Measurements from ENCODE around the gene NEB. TPM values are rescaled to one million over a fixed set of nuclear protein-coding genes. Genes with fewer than 3 reads are reported as not detected.
"Not testable (repeated sequence)": the region's sequence is repeated elsewhere in the genome, so short reads cannot be mapped to it uniquely, and the experiment has no call there.

NEB gene
- total and polyA plus RNA-seq, 7 experiments from 2014 or later, result 0.14 to 1.9 (median 0.75) TPM

DNA sequence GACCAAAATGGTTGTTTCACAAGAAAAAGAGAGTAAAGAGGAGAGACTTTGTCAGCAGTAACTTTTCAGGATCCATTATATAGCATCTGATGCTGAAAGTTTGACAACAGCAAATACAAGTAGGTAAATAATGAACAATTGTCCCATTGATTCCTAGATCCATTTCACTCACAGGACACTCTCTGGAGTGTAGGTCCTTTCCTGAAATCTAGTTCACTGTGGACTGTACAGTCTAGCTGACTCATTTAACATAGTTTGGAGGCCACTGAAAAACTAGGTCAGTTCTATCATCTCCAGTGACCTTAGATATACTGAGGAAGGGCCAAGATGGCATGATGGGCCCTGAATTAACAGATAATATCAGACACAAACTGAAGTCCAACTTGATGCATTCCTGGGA, 19.3 kb upstream of the NEB start:
- DNase-seq (no peak), ATAC-seq (no peak)
- Histone ChIP-seq H3K27ac (ENCODE audit: low read depth, low read length) (no peak overlapping the region), H3K36me3 (ENCODE audit: control insufficient read depth in 2 of 3, insufficient read depth in 3 of 3, low read length in 3 of 3) (no peaks in the 10 kb centered on the region), H3K27me3 (ENCODE audit: control insufficient read depth in 2 of 2, insufficient read depth in 2 of 2, low read length in 2 of 2) (no peaks in the 10 kb centered on the region), H3K4me1 (ENCODE audit: control insufficient read depth in 2 of 2, insufficient read depth in 2 of 2, low read length in 2 of 2) (no peaks in the 10 kb centered on the region), H3K4me3 (ENCODE audit: low read length) (no peak overlapping the region), H3K9me3 (ENCODE audit: control insufficient read depth in 2 of 3, low read length in 3 of 3) (no peaks in the 10 kb centered on the region)
- peaks cover 0 to 2% (median 0%) of the 10 kb centered on the region in 11 donors for H3K9me3 Mint-ChIP-seq
- H3K4me3 Mint-ChIP-seq, result no peak overlapping the region
- H3K27me3 Mint-ChIP-seq, result no peaks in the 10 kb centered on the region
- intact Hi-C loops (cut with micrococcal nuclease), result no loop called here
- POLR2A ChIA-PET, result no interaction called here
- no peaks in the 10 kb centered on the region for H3K4me1 Mint-ChIP-seq
- CTCF ChIA-PET, result interaction anchor here (0.9 kb wide), 1 partner anchor 75 kb away, joined by 3 read pairs; no protein-coding TSS in a partner anchor
- H3K36me3 Mint-ChIP-seq, result peaks cover 0 to 9% (median under 1%) of the 10 kb centered on the region in 5 donors
- H3K27ac Mint-ChIP-seq, result no peak overlapping the region

DNA sequence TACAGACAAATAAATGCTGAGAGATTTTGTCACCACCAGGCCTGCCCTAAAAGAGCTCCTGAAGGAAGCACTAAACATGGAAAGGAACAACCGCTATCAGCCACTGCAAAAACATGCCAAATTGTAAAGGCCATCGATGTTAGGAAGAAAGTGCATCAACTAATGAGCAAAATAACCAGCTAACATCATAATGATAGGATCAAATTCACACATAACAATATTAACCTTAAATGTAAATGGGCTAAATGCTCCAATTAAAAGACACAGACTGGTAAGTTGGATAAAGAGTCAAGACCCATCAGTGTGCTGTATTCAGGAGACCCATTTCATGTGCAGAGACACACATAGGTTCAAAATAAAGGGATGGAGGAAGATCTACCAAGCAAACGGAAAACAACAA, 11.0 kb upstream of the NEB start:
- ATAC-seq; H3K27ac ChIP-seq (ENCODE audit: low read depth, low read length); CTCF ChIA-PET; DNase-seq; H3K4me3 Mint-ChIP-seq; H3K4me3 ChIP-seq (ENCODE audit: low read length); H3K4me1 ChIP-seq (ENCODE audit: control insufficient read depth in 2 of 2, insufficient read depth in 2 of 2, low read length in 2 of 2); H3K36me3 ChIP-seq (ENCODE audit: control insufficient read depth in 2 of 3, insufficient read depth in 3 of 3, low read length in 3 of 3); H3K4me1 Mint-ChIP-seq; H3K27ac Mint-ChIP-seq; H3K27me3 ChIP-seq (ENCODE audit: control insufficient read depth in 2 of 2, insufficient read depth in 2 of 2, low read length in 2 of 2); intact Hi-C loops (cut with micrococcal nuclease); H3K9me3 ChIP-seq (ENCODE audit: control insufficient read depth in 2 of 3, low read length in 3 of 3); H3K27me3 Mint-ChIP-seq: not testable (repeated sequence)
- H3K36me3 Mint-ChIP-seq, result peaks cover 0 to 39% (median 16%) of the 10 kb centered on the region in 5 donors
- POLR2A ChIA-PET, result interaction anchor here (0.6 kb wide), 1 partner anchor 415 kb away, joined by 6 read pairs; no protein-coding TSS in a partner anchor
- peaks cover 2 to 22% (median 5%) of the 10 kb centered on the region in 11 donors for H3K9me3 Mint-ChIP-seq

DNA sequence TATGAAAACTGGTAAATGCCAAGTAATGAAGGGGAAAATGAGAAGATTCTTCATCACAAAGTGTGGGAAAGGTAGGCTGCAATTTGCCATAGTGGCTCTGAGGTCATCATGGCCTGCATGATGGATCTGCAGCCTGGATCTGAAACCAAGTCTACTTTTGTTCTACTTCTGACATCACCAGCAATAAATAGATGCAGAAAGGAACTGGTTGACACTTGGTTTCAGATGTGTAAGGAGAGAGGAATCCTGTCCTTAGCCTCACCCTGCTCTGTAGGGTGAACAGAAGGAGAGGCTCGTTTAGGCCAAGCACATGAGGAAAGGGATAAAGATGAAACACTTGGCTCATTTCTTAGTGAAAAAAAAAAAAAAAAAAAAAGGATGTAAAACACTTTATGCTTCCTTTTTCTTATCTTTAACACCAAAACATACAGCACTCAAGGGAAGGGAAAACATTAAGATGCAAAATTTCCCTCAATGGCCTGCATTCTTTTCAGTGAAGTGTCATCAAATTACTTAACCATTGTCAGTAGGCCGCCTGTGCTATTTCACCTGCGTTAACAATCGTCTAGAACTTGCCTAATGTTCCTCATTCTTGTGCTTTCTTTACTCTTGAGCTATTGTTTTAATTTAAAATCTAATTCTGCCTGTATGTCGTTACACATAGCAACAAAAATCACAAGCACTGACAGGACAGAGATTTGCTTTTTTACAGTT, 3.9 kb downstream of the NEB start:
- H3K36me3 Mint-ChIP-seq, result peaks cover 0 to 3% (median 0%) of the 10 kb centered on the region in 5 donors
- DNase-seq (no peak), ATAC-seq (no peak)
- ChIA-PET POLR2A (no interaction called here), CTCF (no interaction called here)
- H3K4me3 Mint-ChIP-seq, result no peak overlapping the region
- H3K27me3 Mint-ChIP-seq, result peaks cover 0 to 20% (median 0%) of the 10 kb centered on the region in 5 donors
- no peaks in the 10 kb centered on the region for H3K9me3 Mint-ChIP-seq
- no peaks in the 10 kb centered on the region for H3K9me3 ChIP-seq (ENCODE audit: control insufficient read depth in 2 of 3, low read length in 3 of 3)
- no peaks in the 10 kb centered on the region for H3K36me3 ChIP-seq (ENCODE audit: control insufficient read depth in 2 of 3, insufficient read depth in 3 of 3, low read length in 3 of 3)
- H3K4me3 ChIP-seq (ENCODE audit: low read length), result no peak overlapping the region
- peaks cover 0 to 2% (median 0%) of the 10 kb centered on the region in 7 donors for H3K4me1 Mint-ChIP-seq
- H3K4me1 ChIP-seq (ENCODE audit: control insufficient read depth in 2 of 2, insufficient read depth in 2 of 2, low read length in 2 of 2), result no peaks in the 10 kb centered on the region
- intact Hi-C loops (cut with micrococcal nuclease), result no loop called here
- H3K27ac ChIP-seq (ENCODE audit: low read depth, low read length), result no peak overlapping the region
- H3K27me3 ChIP-seq (ENCODE audit: control insufficient read depth in 2 of 2, insufficient read depth in 2 of 2, low read length in 2 of 2), result no peaks in the 10 kb centered on the region
- H3K27ac Mint-ChIP-seq, result no peak overlapping the region

DNA sequence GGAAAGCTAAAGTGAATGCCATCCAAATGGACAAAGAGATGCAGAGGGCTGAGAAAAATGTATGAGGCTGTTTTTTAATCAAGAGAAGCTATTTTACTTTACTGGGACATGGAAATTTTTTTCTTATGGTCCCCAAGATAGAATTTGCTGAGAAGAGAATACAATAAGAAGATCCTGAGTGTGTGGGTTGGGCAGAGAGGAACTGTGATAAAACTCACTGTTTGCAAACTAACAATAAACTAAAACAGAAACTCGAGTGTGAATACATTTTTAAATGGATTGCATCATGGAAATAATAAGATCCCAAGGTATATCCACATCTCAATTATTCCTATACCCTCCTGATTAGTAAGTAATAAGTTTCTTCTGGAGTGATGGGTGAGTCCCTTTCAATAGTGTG, 4.4 kb downstream of the NEB start:
- Histone ChIP-seq H3K9me3 (ENCODE audit: control insufficient read depth in 2 of 3, low read length in 3 of 3) (no peaks in the 10 kb centered on the region), H3K27ac (ENCODE audit: low read depth, low read length) (no peak overlapping the region), H3K4me3 (ENCODE audit: low read length) (no peak overlapping the region), H3K4me1 (ENCODE audit: control insufficient read depth in 2 of 2, insufficient read depth in 2 of 2, low read length in 2 of 2) (no peaks in the 10 kb centered on the region), H3K27me3 (ENCODE audit: control insufficient read depth in 2 of 2, insufficient read depth in 2 of 2, low read length in 2 of 2) (no peaks in the 10 kb centered on the region), H3K36me3 (ENCODE audit: control insufficient read depth in 2 of 3, insufficient read depth in 3 of 3, low read length in 3 of 3) (no peaks in the 10 kb centered on the region)
- Mint-ChIP-seq H3K9me3 (no peaks in the 10 kb centered on the region), H3K4me1 (peaks cover 0 to 2% (median 0%) of the 10 kb centered on the region in 7 donors), H3K27me3 (peaks cover 0 to 20% (median 0%) of the 10 kb centered on the region in 5 donors), H3K27ac (no peak overlapping the region), H3K36me3 (peaks cover 0 to 3% (median 0%) of the 10 kb centered on the region in 5 donors), H3K4me3 (no peak overlapping the region)
- ChIA-PET POLR2A (no interaction called here), CTCF (no interaction called here)
- intact Hi-C loops (cut with micrococcal nuclease), result no loop called here
- ATAC-seq (no peak), DNase-seq (no peak)

DNA sequence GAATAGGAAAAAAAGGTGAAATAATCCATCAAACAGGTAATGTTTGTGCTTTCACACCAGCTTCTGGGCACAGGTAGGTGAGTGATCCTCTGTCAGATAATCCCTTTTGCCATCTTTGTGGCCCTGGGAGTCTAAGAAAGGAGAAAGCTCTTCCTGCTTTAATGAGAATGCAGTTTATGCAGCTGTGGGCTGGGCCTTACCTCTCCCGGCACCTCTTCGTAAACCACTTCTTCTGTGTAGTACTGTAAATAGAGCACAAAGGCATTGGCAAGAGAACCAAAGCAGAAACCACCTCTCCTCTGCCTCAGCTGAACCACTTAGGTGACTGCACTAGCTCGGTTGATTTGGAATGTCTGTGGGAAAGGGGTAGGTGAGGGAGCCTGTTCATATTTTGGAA, 4.9 kb downstream of the NEB start:
- POLR2A ChIA-PET, result no interaction called here
- H3K36me3 Mint-ChIP-seq, result peaks cover 0 to 3% (median 0%) of the 10 kb centered on the region in 5 donors
- CTCF ChIA-PET, result no interaction called here
- H3K27me3 Mint-ChIP-seq, result peaks cover 0 to 20% (median 0%) of the 10 kb centered on the region in 5 donors
- no peak overlapping the region for H3K27ac Mint-ChIP-seq
- H3K4me3 Mint-ChIP-seq, result no peak overlapping the region
- DNase-seq (no peak), ATAC-seq (no peak)
- H3K9me3 ChIP-seq (ENCODE audit: control insufficient read depth in 2 of 3, low read length in 3 of 3), result no peaks in the 10 kb centered on the region
- H3K4me1 ChIP-seq (ENCODE audit: control insufficient read depth in 2 of 2, insufficient read depth in 2 of 2, low read length in 2 of 2), result no peaks in the 10 kb centered on the region
- H3K9me3 Mint-ChIP-seq, result no peaks in the 10 kb centered on the region
- H3K27me3 ChIP-seq (ENCODE audit: control insufficient read depth in 2 of 2, insufficient read depth in 2 of 2, low read length in 2 of 2), result no peaks in the 10 kb centered on the region
- H3K4me1 Mint-ChIP-seq, result peaks cover 0 to 2% (median 0%) of the 10 kb centered on the region in 7 donors
- no peak overlapping the region for H3K27ac ChIP-seq (ENCODE audit: low read depth, low read length)
- no peaks in the 10 kb centered on the region for H3K36me3 ChIP-seq (ENCODE audit: control insufficient read depth in 2 of 3, insufficient read depth in 3 of 3, low read length in 3 of 3)
- no peak overlapping the region for H3K4me3 ChIP-seq (ENCODE audit: low read length)
- intact Hi-C loops (cut with micrococcal nuclease), result no loop called here

DNA sequence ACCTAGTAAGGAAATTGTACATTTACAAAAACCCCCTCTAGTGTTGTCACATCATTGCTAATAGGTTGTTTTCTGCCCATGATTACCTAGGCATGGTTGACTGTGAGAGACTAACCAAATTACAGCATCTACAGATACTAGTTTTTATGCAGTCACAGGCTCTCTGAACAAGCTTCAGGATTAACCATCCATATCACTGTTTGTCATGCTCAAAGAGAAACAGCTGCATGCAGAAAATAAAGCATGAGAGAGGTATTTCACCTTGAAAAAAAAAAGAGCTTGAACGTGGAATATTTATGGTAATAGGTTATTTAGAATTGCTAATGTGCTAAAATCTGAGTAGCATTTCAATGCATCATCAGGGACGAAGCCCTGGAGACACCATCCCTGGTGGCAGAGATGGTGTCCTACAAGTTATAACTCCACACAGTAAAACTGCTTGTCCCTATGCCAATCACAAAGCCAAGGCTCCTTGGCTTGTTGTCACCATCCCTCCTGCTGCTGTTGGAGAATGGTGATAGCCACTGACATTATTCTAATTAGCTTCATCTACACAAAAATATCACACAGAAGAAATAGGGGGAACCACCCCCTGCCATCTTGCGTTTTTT, 5.4 kb downstream of the NEB start:
- Histone ChIP-seq H3K27me3 (ENCODE audit: control insufficient read depth in 2 of 2, insufficient read depth in 2 of 2, low read length in 2 of 2) (no peaks in the 10 kb centered on the region), H3K4me1 (ENCODE audit: control insufficient read depth in 2 of 2, insufficient read depth in 2 of 2, low read length in 2 of 2) (no peaks in the 10 kb centered on the region), H3K36me3 (ENCODE audit: control insufficient read depth in 2 of 3, insufficient read depth in 3 of 3, low read length in 3 of 3) (no peaks in the 10 kb centered on the region), H3K9me3 (ENCODE audit: control insufficient read depth in 2 of 3, low read length in 3 of 3) (no peaks in the 10 kb centered on the region), H3K27ac (ENCODE audit: low read depth, low read length) (no peak overlapping the region), H3K4me3 (ENCODE audit: low read length) (no peak overlapping the region)
- Mint-ChIP-seq H3K9me3 (no peaks in the 10 kb centered on the region), H3K36me3 (peaks cover 0 to 5% (median 3%) of the 10 kb centered on the region in 5 donors), H3K27me3 (peaks cover 0 to 22% (median 0%) of the 10 kb centered on the region in 5 donors), H3K4me1 (peaks cover 0 to 2% (median 0%) of the 10 kb centered on the region in 7 donors), H3K27ac (no peak overlapping the region), H3K4me3 (no peak overlapping the region)
- intact Hi-C loops (cut with micrococcal nuclease), result no loop called here
- ChIA-PET POLR2A (interaction anchor here (1.0 kb wide), 1 partner anchor 10 kb away, joined by 3 read pairs; no protein-coding TSS in a partner anchor), CTCF (no interaction called here)
- no peak for DNase-seq
- ATAC-seq, result no peak

Measured in naive thymus-derived CD4-positive, alpha-beta T cell (primary cell).